GM20000 (cell line): Measurements from ENCODE around the gene WSB1.

Experiments
- DNase-seq: peaks from one replicate; pipeline ENCODE4 v3.0.0; 2012; ENCODE audit warnings: low spot score
- CTCF ChIP-seq: IDR thresholded peaks from 2 replicates; pipeline ENCODE4 v1.5.1; 2012; ENCODE audit warnings: mild to moderate bottlenecking, control low read depth; ENCODE audit errors: extremely low read depth, missing control alignments

WSB1 gene

GRCh38 chr17:27283060-27283459 is 10.9 kb upstream of the WSB1 start:
- no peak for DNase-seq
- TF ChIP-seq CTCF: no peak

- TF ChIP-seq CTCF: no peak
- DNase-seq: no peak
Measured at GRCh38 chr17:27283751-27284150, 10.2 kb upstream of the WSB1 start.

GRCh38 chr17:27284811-27285415 is 9.0 kb upstream of the WSB1 start:
- TF ChIP-seq CTCF: no peak
- no peak for DNase-seq

GRCh38 chr17:27285516-27285915 is 8.4 kb upstream of the WSB1 start:
- TF ChIP-seq CTCF: no peak
- DNase-seq: no peak

DNA sequence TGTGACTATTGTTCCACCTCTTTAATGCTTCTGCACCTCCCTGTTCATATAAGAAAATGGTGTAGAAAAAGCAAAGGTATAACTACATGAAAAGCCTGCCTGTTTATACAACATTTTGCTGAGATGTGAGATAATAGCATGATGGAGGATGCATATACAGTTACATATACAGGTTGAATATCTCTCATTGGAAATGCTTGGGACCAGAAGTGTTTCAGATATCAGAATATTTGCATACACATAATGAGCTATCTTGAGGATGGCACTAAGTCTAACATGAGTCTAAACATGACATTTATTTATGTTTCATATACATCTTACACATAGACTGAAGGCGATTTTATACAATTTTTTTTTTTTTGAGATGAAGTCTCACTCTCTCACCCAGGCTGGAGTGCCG is 5.7 kb upstream of the WSB1 start:
- no peak for DNase-seq
- no peak for TF ChIP-seq CTCF

DNA sequence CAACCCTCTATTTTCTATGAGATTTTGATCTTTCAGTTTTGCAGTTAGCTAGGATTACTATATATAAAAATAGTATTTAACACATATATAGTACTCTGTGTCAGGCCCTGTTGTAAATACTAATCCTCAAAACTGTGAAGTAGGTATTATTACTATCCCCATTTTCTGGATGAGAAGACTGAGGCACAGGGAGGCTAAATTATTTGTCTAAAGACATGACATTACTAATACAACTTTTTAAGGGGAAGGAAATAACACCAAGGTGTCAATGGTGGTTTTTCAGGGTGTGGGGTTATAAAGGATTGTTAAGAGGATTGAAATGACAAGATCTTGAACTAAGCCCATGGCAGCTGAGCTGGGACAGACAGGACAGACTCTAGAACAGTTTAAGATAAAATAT is 4.1 kb upstream of the WSB1 start:
- no peak for DNase-seq

More for the DNA sequence above, 4.1 kb upstream of the WSB1 start:
- no peak for TF ChIP-seq CTCF
